ES-I3 (cell line): Measurements from ENCODE around the gene LAGE3.
A peak's percentile ranks its signal among the peaks of the same experiment; 100 is the strongest.

Source experiments
- H3K36me3 ChIP-seq: 2 replicates; pipeline ENCODE4 v1.6.1; 2013; ENCODE audit warnings: mild to moderate bottlenecking, low read length, control low read depth, moderate library complexity; ENCODE audit not compliant: insufficient read depth
- H3K4me1 ChIP-seq: 2 replicates; pipeline ENCODE4 v1.6.1; 2013; ENCODE audit warnings: mild to moderate bottlenecking, control low read depth, low read length; ENCODE audit not compliant: insufficient read depth
- H3K9ac ChIP-seq: 2 replicates; pipeline ENCODE4 v1.6.1; 2013; ENCODE audit warnings: low read depth, mild to moderate bottlenecking, low read length, moderate library complexity
- H3K9me3 ChIP-seq: 2 replicates; pipeline ENCODE4 v1.6.1; 2013; ENCODE audit warnings: mild to moderate bottlenecking, low read length, moderate library complexity; ENCODE audit not compliant: control insufficient read depth, insufficient read depth

The LAGE3 gene

DNA sequence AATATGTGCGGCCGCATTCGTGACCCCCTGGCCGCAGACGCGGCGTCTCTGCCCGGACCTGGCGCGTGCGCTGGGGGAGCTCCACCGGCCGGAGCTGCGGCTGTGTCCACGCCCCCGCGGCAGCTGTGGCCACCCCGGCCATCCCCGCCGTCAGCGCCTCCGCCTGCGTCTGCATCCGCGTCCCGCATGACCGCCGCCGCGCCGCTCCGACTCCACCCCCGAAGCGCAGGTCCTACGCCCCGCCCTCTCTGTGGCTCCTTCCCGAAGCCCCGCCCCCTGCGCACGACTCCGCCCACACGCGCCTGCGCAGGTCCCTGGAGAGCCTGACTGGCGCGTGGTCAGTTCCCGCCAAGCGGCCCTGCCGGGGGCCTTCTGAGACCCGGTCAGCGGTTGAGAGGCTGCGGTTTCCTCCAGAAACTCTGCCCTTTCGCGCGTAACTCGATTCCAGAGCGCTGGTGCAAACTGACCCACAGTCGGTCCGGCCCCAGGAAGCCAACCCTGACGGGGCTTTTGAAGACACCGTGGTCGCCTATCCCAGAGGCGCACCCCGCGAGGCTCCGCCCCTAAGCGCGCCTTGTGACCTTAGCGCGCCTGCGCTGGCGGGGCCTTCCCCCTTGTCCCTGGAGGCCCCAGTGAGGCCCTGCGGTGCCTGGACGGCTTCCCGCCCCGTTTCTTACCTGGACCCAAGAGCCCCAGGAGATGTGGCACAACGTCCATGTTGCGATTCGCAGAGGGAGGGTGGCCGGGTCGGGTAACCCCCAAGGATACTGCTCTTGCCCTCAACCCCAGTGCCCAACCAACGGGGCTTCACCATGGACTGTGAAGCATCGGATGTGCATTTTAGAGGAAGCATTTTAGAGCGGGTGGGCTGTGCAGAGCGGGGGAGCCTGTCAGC, at the start of gene LAGE3:
TSS of gene LAGE3 (minus strand) at position 554 of the 895 bp plus-strand sequence. CDS start at position 188, 366 bp downstream.
- Histone ChIP-seq H3K9ac (peak within 1 kb of the TSS; percentile 47), H3K4me1 (no peaks in the 10 kb centered on the region), H3K9me3 (no peaks in the 10 kb centered on the region), H3K36me3 (no peaks in the 10 kb centered on the region)

- Histone ChIP-seq H3K36me3 (no peaks in the 10 kb centered on the region), H3K4me1 (peaks cover 11% of the 10 kb centered on the region; the same call in 1 of the 2 replicates), H3K9ac (peak overlapping the region; percentile 57), H3K9me3 (no peaks in the 10 kb centered on the region)
Measured at GRCh38 chrX:154526901-154527675, 48.0 kb upstream of the LAGE3 start.

- no peak overlapping the region for H3K9ac ChIP-seq
- no peaks in the 10 kb centered on the region for H3K9me3 ChIP-seq
- peaks cover 5% of the 10 kb centered on the region; the same call in 1 of the 2 replicates for H3K4me1 ChIP-seq
- H3K36me3 ChIP-seq = no peaks in the 10 kb centered on the region
Measured at GRCh38 chrX:154525606-154526490, 46.8 kb upstream of the LAGE3 start.

GRCh38 chrX:154519389-154519788, 40.3 kb upstream of the LAGE3 start:
- no peaks in the 10 kb centered on the region for H3K36me3 ChIP-seq
- H3K9ac ChIP-seq = no peak overlapping the region
- peaks cover 5% of the 10 kb centered on the region; the same call in 1 of the 2 replicates for H3K4me1 ChIP-seq
- no peaks in the 10 kb centered on the region for H3K9me3 ChIP-seq

GRCh38 chrX:154517101-154517781, 38.2 kb upstream of the LAGE3 start:
- Histone ChIP-seq H3K9ac (peak overlapping the region; percentile 67; the same call in 1 of the 2 replicates), H3K4me1 (peaks cover 5% of the 10 kb centered on the region; the same call in 1 of the 2 replicates), H3K9me3 (no peaks in the 10 kb centered on the region), H3K36me3 (no peaks in the 10 kb centered on the region)

DNA sequence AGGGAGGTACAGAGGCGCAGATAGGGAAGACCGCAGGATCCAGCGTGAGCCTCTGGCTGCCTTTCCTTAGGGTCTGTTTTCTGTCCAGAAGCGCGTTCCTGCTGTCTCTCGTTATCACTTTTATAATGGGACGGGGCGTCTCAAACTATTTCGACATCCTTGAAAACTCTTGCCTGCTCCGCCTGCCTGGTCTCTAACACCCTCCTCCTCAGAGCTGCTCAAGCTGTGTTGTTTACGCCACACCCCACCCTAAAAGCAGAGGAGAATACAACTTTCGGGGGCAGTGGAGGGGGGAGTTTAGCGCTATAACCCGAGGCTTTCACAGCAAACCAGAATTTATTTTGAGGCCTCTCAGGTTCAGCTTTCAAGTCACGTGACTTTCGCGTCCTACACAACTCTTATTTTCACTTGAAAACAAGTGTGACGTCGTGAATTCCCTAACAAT, 37.6 kb upstream of the LAGE3 start:
- peak overlapping the region; percentile 67; the same call in 1 of the 2 replicates for H3K9ac ChIP-seq
- H3K9me3 ChIP-seq = no peaks in the 10 kb centered on the region
- peaks cover 5% of the 10 kb centered on the region; the same call in 1 of the 2 replicates for H3K4me1 ChIP-seq
- no peaks in the 10 kb centered on the region for H3K36me3 ChIP-seq

GRCh38 chrX:154515966-154516655, 37.0 kb upstream of the LAGE3 start, which contains the start of gene FAM3A:
Gene FAM3A, minus strand, starts transcription at chrX:154516232. Its CDS starts 460 bp downstream, at chrX:154515772.
- Histone ChIP-seq H3K4me1 (peaks cover 5% of the 10 kb centered on the region; the same call in 1 of the 2 replicates), H3K36me3 (no peaks in the 10 kb centered on the region), H3K9me3 (no peaks in the 10 kb centered on the region), H3K9ac (peak within 1 kb of the TSS; percentile 69)

- H3K36me3 ChIP-seq = no peaks in the 10 kb centered on the region
- peaks cover 5% of the 10 kb centered on the region; the same call in 1 of the 2 replicates for H3K4me1 ChIP-seq
- no peaks in the 10 kb centered on the region for H3K9me3 ChIP-seq
- peak overlapping the region; percentile 69 for H3K9ac ChIP-seq
Measured at GRCh38 chrX:154515090-154515965, 36.2 kb upstream of the LAGE3 start.

GRCh38 chrX:154513716-154514115, 34.6 kb upstream of the LAGE3 start:
- Histone ChIP-seq H3K9me3 (peaks cover 6% of the 10 kb centered on the region), H3K36me3 (0 out of 2 replicates have a peak, but pooled peaks cover 3% of the 10 kb centered on the region), H3K9ac (no peak overlapping the region), H3K4me1 (peaks cover 5% of the 10 kb centered on the region; the same call in 1 of the 2 replicates)

GRCh38 chrX:154512879-154513553, 33.9 kb upstream of the LAGE3 start:
- Histone ChIP-seq H3K9me3 (peaks cover 6% of the 10 kb centered on the region), H3K4me1 (peaks cover 2% of the 10 kb centered on the region; the same call in 1 of the 2 replicates), H3K36me3 (0 out of 2 replicates have a peak, but pooled peaks cover 3% of the 10 kb centered on the region), H3K9ac (no peak overlapping the region)

- Histone ChIP-seq H3K36me3 (0 out of 2 replicates have a peak, but pooled peaks cover 3% of the 10 kb centered on the region), H3K9ac (no peak overlapping the region), H3K4me1 (no peaks in the 10 kb centered on the region), H3K9me3 (peaks cover 6% of the 10 kb centered on the region)
Measured at GRCh38 chrX:154511761-154512160, 32.7 kb upstream of the LAGE3 start.
